Chondrocyte (in vitro differentiated cells): ENCODE measurements around the gene MLLT1. TPM values are rescaled to one million over a fixed set of nuclear protein-coding genes. Genes with fewer than 3 reads are reported as not detected.
"Not testable (repeated sequence)": the region's sequence is repeated elsewhere in the genome, so short reads cannot be mapped to it uniquely, and the experiment has no call there.

ENCODE experiments used
- DNase-seq: peaks from one replicate; pipeline ENCODE4 v3.0.0; 2021; ENCODE audit warnings: mixed read lengths, low spot score
- H3K27ac Mint-ChIP-seq: one replicate; pipeline ENCODE4 v1.8.0; 2021; ENCODE audit warnings: mild to moderate bottlenecking, moderate library complexity, mixed read lengths; ENCODE audit not compliant: unreplicated experiment
- H3K27me3 Mint-ChIP-seq: 2 replicates; pipeline ENCODE4 v1.8.0; 2021; ENCODE audit warnings: low read depth, mixed read lengths
- H3K36me3 Mint-ChIP-seq: 2 replicates; pipeline ENCODE4 v1.8.0; 2021; ENCODE audit warnings: low read depth, mixed read lengths
- H3K4me1 Mint-ChIP-seq: 2 replicates; pipeline ENCODE4 v1.8.0; 2021; ENCODE audit warnings: low read depth, mild to moderate bottlenecking, mixed read lengths
- H3K4me3 Mint-ChIP-seq: one replicate; pipeline ENCODE4 v1.8.0; 2021; ENCODE audit warnings: mild to moderate bottlenecking, moderate library complexity, mixed read lengths; ENCODE audit not compliant: unreplicated experiment
- H3K9me3 Mint-ChIP-seq: 2 replicates; pipeline ENCODE4 v1.8.0; 2021; ENCODE audit warnings: low read depth, mixed read lengths
- total RNA-seq: library from RNA; stranded (reverse); gene quantifications from 3 replicates; pipeline ENCODE4 v1.2.1, GENCODE V29; 2021
- TF ChIP-seq, protein P1 (sequence below): fragments of 200-600 bp; sonication (generic); IDR thresholded peaks from 2 replicates; pipeline ENCODE4 v1.5.0; 2021; ENCODE audit warnings: antibody characterized with exemption, mild to moderate bottlenecking, moderate library complexity

Gene MLLT1
- total RNA-seq, 1 donor from 2014 or later: 60.9 TPM

DNA sequence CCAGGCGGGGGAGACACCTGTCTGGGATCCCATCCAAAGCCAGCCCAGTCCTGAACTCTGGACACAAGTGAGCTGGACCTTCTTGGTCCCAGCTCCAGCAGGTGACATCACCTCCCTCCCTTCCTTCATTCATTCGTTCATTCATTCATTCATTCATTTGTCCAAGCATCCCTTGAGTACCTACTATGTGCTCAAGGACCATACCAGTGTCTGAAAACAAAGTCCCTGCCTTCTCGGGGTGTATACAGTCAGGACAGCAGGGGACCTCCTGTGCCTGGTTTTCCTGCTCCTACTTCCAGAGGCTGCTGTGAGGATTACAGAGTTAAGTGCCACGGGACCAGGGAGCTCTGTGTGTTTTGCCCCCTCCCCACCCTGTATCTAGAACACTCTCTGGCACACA lies 39.6 kb upstream of the MLLT1 start:
- Mint-ChIP-seq H3K9me3 (peaks cover 2% of the 10 kb centered on the region), H3K4me3 (no peak overlapping the region), H3K27ac (no peak overlapping the region), H3K27me3 (peaks cover 14% of the 10 kb centered on the region), H3K4me1 (no peaks in the 10 kb centered on the region), H3K36me3 (peaks cover 2% of the 10 kb centered on the region)
- TF ChIP-seq, protein P1, sequence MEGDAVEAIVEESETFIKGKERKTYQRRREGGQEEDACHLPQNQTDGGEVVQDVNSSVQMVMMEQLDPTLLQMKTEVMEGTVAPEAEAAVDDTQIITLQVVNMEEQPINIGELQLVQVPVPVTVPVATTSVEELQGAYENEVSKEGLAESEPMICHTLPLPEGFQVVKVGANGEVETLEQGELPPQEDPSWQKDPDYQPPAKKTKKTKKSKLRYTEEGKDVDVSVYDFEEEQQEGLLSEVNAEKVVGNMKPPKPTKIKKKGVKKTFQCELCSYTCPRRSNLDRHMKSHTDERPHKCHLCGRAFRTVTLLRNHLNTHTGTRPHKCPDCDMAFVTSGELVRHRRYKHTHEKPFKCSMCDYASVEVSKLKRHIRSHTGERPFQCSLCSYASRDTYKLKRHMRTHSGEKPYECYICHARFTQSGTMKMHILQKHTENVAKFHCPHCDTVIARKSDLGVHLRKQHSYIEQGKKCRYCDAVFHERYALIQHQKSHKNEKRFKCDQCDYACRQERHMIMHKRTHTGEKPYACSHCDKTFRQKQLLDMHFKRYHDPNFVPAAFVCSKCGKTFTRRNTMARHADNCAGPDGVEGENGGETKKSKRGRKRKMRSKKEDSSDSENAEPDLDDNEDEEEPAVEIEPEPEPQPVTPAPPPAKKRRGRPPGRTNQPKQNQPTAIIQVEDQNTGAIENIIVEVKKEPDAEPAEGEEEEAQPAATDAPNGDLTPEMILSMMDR: no peak
- no peak for DNase-seq

DNA sequence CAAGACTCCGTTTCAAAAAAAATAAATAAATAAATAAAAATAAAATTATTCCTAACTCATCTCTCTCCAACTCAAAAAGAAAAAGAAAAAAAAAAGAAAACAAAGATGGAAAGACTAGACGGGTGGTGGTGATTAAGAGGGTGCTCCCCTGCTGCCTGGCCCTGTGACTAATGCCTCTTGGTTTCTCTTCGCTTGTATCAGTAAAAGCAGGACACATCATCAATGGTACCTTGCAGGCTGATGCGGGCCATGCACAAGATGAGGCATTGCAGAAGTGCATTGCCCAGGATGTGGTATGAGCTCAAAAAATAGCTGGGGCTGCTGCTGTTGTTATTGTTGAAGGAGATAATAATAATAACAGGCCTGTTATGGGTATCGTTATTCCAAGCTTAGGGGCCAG lies 39.0 kb upstream of the MLLT1 start:
- Mint-ChIP-seq H3K36me3 (peaks cover 2% of the 10 kb centered on the region), H3K27ac (no peak overlapping the region), H3K9me3 (peaks cover 2% of the 10 kb centered on the region), H3K27me3 (peaks cover 14% of the 10 kb centered on the region), H3K4me1 (no peaks in the 10 kb centered on the region), H3K4me3 (no peak overlapping the region)
- TF ChIP-seq, protein P1: no peak
- no peak for DNase-seq

DNA sequence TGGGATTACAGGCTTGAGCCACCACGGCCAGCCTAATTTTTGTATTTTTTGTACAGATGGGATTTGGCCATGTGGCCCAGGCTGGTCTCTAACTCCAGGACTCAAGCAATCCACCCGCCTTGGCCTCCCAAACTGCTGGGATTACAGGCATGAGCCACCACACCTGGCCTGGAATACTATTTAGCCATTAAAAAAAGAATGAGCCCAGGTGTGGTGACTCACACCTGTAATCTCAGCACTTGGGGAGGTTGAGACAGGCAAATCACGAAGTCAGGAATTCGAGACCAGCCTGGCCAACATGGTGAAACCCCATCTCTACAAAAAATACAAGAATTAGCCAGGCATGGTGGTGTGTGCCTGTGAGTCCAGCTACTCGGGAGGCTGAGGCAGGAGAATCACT lies 35.9 kb upstream of the MLLT1 start:
- peaks cover 15% of the 10 kb centered on the region for H3K27me3 Mint-ChIP-seq
- H3K36me3 Mint-ChIP-seq, H3K4me1 Mint-ChIP-seq, DNase-seq, H3K4me3 Mint-ChIP-seq, H3K27ac Mint-ChIP-seq, H3K9me3 Mint-ChIP-seq: not testable (repeated sequence)

DNA sequence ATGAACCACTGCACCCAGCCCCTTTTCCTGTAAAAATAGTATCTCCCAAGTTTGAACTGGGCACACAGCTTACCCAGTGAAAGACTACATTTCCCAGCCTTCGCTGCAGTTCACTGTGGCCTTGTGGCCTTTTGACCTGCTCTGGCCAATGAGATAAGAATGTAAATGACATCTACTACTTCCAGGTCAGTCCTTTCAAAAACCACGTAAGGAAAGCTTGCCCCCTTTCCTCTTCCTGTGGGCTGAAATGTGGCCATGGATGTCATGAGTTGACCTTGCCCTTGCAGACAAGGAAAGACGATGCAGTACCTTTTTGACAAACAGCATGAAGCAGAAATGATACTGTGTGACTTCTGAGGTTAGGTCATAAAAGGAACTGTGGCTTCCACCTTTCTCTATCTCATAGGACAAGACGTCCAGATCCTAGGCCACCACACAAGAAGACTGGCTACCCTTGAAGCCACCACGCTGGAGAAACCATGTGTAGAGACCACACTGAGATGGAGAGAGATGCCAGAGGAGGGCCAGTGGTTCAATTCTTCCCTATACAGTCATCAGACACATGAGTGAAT lies 33.7 kb upstream of the MLLT1 start:
- H3K36me3 Mint-ChIP-seq: no peaks in the 10 kb centered on the region
- no peaks in the 10 kb centered on the region for H3K4me1 Mint-ChIP-seq
- no peak overlapping the region for H3K27ac Mint-ChIP-seq
- TF ChIP-seq, protein P1: no peak
- H3K4me3 Mint-ChIP-seq: no peak overlapping the region
- peaks cover 15% of the 10 kb centered on the region for H3K27me3 Mint-ChIP-seq
- DNase-seq: no peak
- H3K9me3 Mint-ChIP-seq: peaks cover 7% of the 10 kb centered on the region

DNA sequence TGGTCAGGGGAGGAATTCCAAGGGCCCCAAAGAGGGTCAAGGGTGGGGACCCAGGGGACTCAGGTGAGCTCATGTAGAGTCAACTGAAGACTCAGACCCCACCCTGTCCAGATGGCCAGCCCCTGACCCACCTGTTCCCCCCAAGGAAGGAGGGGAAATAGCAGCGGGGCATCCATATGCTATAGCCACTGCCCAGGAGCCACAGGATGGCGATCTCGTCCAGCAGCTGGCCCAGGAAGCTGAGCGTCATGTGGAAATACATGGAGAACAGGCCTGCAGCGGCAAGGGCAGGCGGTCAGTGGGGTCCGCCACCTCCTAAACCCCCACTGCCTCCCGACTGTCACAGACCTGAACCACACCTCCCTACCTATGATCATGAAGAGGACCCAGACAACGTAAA lies 32.2 kb upstream of the MLLT1 start:
- H3K36me3 Mint-ChIP-seq: no peaks in the 10 kb centered on the region
- peaks cover 16% of the 10 kb centered on the region for H3K27me3 Mint-ChIP-seq
- no peak overlapping the region for H3K27ac Mint-ChIP-seq
- H3K9me3 Mint-ChIP-seq: peaks cover 7% of the 10 kb centered on the region
- no peak overlapping the region for H3K4me3 Mint-ChIP-seq
- DNase-seq: no peak
- no peaks in the 10 kb centered on the region for H3K4me1 Mint-ChIP-seq
- TF ChIP-seq, protein P1: no peak

DNA sequence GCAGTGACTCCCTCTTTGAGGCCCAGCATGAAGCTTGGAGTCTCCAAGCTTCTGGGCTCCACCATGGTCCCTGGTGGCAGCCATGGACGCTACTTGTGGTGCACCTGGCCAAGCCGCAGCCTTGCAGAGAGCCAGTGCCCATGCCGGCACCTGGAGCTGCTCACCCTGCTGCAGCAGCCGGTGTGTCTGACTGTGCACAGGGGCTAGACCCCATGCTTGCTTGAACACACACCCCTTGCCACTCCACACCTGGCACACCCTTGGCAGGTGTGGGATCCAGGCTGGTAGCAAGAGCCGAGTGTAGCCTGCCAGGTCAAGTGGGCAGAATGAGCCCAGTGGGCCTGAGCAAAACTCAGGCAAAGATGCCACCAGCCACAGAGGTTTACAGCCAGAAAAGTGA lies 18.6 kb upstream of the MLLT1 start:
- Mint-ChIP-seq H3K9me3 (peaks cover 3% of the 10 kb centered on the region), H3K27ac (no peak overlapping the region), H3K4me3 (no peak overlapping the region), H3K27me3 (peaks cover 10% of the 10 kb centered on the region), H3K4me1 (no peaks in the 10 kb centered on the region), H3K36me3 (peaks cover 2% of the 10 kb centered on the region)
- TF ChIP-seq, protein P1: no peak
- DNase-seq: no peak
